ENCODE data around the gene FERMT2.
"Not testable (repeated sequence)": the region's sequence is repeated elsewhere in the genome, so short reads cannot be mapped to it uniquely, and the experiment has no call there.

Gene FERMT2

GRCh38 chr14:52939427-52939826, 11.4 kb downstream of the FERMT2 start:
- no peak for DNase-seq (ENCODE audit: low spot score)

GRCh38 chr14:52937869-52938268, 13.0 kb downstream of the FERMT2 start:
- no peak for DNase-seq (ENCODE audit: low spot score)

GRCh38 chr14:52937306-52937705, 13.5 kb downstream of the FERMT2 start:
- DNase-seq (ENCODE audit: low spot score), result no peak

GRCh38 chr14:52936437-52936836, 14.4 kb downstream of the FERMT2 start:
- DNase-seq (ENCODE audit: low spot score), result no peak

DNA sequence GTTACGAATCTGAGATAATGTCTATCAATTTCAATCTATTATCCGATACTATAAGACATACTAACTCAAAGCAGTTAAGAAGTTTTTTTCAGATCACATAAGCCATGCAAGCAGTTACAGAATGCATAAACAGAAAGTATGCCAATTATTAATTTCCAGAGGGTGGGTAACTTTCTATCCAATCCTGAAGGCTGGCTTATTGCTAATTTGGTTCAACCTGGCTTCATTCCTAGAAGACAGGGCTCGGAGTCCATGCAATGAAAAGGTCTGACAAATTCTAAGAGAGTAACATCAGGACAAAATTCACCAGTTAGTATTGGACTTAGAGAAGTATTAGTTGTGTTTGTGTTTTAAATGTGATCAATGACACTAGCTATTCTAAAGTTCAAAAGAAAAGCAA, 15.0 kb downstream of the FERMT2 start:
- DNase-seq (ENCODE audit: low spot score), result no peak

DNA sequence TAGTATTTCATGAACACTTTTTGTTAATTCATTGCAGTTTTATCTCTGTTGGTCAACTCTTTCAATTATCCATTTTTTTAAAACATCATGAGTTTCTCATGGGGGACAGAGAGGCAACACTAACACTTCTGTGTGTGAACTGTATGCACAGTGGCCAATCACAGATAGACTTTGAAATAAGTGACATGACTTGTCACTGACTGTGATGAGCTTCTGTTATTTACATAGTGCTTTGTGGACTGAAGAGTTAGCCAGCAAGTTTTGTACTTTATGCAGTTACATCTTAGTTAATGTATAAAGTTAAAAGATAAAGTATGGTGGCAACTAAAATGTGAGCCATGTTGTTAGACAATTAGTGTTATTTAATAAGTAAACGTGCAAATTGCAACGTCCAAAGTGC, 16.1 kb downstream of the FERMT2 start:
- DNase-seq (ENCODE audit: low spot score), result no peak

DNA sequence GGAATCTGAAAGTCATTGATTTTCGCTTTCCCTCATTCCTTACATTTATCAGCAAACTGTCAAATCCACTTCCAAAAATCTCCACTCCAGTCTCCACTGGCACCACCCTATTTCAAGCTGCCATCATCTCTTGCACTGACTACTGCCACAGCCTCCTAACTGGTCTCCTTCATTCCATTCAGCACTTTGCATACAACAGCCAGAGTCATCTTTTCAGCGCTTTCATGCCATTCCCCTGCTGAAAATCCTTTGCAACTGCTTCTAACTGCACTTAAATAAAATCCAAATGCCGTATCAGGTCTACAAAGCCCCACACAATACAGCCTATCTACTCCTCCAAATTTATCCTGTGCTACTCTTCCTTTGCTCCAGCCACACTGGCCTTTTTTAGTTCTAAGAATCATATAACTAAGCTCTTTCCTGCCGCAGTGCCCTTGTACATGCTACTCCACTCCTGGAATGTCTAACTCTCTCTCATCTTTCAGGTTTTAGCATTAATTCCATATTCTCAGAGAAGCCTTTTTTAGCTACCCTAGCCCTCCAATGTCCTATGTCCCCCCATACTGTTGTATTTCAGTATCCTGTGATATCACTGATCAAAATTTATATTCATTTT, 21.6 kb downstream of the FERMT2 start:
- DNase-seq (ENCODE audit: low spot score), result no peak

DNA sequence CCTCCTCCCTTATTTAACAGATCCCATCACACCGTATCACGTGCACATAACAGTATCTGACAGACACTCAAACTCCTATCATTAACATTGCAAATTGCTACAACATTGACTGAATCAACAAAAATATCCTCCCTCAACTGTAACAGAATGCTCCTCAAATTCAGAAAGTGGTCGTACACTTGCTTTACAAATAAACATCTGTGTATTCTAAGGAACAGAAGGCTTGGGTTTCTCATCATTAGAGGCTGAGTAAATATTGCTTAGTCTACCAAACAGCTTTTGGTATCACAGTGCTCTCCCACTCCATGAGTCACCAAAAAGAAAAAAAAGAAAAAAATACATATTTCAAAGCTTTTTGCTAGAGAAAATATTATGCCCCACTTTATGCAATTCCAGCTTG, 23.9 kb downstream of the FERMT2 start:
- DNase-seq (ENCODE audit: low spot score), result no peak

DNA sequence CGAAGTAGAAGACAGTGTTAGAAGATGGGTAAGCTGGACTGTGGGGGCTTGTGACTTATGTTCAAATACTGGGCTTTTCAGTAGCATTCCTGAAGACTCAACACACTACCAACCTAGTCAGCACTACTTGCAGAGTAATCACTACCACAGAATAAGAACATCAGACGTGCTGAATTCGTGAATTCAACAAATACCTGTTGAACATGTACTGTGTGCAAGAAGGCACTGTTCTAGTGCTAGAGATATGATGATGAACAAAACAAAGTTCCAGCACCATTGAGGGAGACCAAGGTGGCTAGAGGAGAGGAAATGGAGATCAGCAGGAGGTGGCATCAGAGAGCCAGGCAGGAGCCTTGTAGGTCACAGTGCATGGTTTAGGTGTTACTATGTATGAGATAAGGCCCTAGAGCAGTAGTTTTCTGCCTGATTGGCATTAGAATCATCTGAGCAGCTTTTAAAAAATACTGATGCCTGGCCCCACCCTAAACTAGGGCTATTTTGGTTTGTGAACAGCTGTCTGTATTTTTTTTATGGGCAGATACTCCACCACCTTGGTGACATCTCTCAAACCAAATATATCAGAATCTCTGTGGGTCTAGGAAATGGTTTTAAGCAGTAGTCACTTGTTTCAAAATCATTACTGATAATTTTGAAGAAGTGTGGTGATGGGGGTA, 26.8 kb downstream of the FERMT2 start:
- no peak for DNase-seq (ENCODE audit: low spot score)

GRCh38 chr14:52922656-52923055, 28.2 kb downstream of the FERMT2 start:
- no peak for DNase-seq (ENCODE audit: low spot score)

GRCh38 chr14:52922059-52922458, 28.8 kb downstream of the FERMT2 start:
- no peak for DNase-seq (ENCODE audit: low spot score)

DNA sequence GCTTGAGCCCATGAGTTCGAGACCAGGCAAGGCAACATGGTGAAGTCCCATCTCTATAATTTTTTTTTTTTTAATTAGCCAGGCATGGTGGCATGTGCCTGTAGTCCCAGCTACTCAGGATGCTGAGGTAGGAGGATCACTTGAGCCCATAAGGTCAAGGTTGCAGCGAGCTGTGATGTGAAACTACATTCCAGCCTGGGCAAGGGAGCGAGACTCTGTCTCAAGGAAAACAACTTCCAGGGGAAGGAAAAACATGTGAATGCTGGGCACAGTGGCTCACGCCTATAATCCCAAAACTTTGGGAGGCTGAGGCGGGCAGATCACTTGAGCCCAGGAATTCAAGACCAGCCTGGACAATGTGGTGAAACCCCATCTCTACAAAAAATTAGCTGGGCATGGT, 30.4 kb downstream of the FERMT2 start:
- DNase-seq (ENCODE audit: low spot score), result not testable (repeated sequence)

GRCh38 chr14:52919971-52920370, 30.9 kb downstream of the FERMT2 start:
- no peak for DNase-seq (ENCODE audit: low spot score)

DNA sequence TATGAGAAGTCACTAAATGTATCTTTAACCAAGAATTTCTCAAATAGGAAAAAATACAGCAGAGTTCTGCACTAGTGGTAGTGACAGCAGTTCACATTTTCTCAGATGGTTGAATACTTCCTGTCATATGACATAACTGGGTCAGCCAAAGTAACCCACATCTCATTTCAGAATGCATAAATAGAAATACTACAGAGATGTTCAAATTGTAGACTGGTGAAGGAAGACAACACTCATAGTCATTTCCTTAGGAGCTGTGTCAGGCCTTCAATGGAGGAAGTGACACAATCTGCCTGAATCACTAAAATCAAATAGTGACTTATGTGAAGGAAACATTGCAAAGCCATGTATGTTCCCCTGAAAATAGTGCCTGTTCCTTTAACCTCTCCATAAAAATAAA, 32.4 kb downstream of the FERMT2 start:
- peak; percentile 59 for DNase-seq (ENCODE audit: low spot score)

DNA sequence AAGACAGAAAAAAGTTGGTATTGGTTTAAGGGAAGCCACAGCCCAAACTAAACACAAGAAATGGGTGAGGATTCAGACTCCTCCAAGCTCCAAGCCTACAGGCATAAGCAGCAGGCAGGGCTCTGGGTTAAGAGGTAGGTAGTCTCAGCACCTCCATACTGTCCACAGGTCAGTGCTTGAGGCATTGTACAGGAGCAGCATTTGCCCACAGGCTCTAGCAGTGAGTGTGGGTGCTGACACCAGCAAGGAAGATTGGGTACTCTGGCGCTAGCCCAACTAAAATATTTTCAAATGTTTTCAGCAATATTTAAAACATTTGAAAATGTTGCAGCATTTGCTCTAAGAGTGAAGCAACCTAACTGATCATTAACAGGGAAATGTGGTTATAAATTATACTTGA, 33.1 kb downstream of the FERMT2 start:
- DNase-seq (ENCODE audit: low spot score), result no peak

DNA sequence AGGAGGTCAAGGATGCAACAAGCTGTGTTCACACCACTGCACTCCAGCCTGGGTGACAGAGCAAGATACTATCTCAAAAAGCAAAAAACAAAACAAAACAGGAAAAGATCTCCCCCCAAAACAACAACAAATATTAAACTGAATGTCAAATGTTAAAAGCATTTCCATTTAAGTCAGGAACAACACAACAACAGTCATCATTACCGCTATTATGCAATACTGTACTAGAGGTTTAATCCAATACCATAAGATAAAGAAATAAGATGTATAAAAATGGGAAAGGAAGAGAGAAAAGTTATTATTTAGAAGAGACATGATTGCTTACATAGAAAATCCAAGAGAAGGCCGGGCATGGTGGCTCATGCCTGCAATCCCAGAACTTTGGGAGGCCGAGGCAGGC, 36.6 kb downstream of the FERMT2 start:
- no peak for DNase-seq (ENCODE audit: low spot score)

GRCh38 chr14:52913271-52913670, 37.6 kb downstream of the FERMT2 start:
- no peak for DNase-seq (ENCODE audit: low spot score)

DNA sequence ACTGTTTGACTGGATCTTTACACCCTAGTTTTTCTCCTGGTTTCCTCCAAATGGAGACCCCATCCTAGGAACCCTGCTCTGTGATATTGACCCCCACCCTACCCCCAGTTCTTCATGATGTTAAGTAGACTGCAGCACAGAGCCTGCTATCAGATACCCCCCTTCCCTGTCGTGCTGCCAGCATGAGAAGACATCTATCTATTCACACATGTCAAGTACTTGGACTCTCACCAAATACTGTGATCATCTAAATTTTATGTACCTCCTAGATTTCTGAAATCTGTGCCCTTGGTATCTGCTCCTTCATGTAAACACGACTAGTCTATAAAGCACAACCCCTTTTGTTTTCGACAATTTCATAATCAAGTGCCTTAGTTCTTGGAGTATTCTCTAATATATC, 38.9 kb downstream of the FERMT2 start:
- no peak for DNase-seq (ENCODE audit: low spot score)

- DNase-seq (ENCODE audit: low spot score), result no peak
Observed at GRCh38 chr14:52910572-52910971, 40.3 kb downstream of the FERMT2 start.

DNA sequence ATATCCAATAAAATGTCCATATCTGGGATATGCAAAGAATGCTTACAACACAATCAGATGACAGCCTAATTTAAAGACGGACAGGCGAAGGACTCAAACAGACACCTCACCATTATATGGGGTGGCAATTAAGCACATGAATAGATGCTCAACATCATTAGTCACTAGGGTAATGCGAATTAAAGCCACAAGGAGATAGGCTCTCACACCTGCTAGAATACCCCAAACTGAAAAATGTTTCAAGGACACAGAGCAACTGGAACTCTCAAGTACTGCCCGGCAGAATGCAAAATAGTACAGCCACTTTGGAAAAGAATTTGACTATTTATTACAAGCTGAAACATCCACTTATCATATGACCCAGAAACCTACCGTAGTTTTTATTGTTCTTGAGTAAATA, 42.9 kb downstream of the FERMT2 start:
- no peak for DNase-seq (ENCODE audit: low spot score)

DNA sequence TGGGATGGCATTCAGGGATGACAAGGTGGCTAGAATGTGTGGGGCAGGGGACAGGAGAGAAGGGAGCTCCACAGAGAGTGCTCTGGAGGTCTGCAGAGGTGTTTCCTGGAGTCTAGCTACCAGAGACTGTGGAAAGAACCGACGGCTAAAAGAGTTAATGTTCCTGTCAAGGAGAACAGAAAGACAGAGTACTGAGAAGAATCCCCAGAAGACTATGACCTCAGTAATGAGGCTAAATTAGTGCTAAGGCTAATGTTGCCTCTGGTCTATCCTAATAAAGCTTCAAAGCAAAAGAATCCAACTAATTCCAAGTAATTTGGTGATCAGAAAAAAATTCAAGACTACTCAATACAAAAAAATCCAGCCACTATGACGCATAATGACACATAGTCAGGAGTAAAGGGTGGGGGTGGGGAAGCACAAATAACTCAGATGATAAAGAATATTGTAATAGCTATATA, 44.7 kb downstream of the FERMT2 start:
- DNase-seq (ENCODE audit: low spot score), result no peak

DNA sequence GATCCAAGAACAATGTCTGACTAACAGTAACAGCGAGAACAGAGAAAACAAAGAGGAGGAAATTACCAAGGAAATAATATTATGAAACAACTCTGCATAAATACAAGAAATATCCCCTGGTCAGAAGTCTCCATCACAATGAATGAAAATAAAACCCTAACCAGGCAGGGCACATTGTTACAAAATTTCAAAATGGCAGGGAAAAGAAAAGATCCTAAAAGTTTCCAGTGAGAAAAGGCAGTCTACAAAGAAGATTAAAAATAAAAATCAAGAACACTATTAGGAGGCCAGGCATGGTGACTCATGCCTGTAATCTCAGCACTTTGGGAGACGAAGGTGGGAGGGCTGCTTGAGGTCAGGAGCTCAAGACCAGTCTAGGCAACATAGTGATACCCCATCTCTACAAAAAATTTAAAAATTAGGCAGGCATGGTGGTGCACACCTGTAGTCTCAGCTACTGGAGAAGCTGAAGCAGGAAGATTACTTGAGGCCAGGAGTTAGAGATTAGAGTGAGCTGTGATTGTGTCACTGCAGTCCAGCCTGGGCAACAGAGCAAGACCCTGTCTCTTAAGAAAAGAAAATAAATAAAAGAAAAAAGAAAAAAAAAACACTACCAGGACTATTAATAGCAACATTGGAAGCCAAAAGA, 47.8 kb downstream of the FERMT2 start:
- DNase-seq (ENCODE audit: low spot score), result no peak

DNA sequence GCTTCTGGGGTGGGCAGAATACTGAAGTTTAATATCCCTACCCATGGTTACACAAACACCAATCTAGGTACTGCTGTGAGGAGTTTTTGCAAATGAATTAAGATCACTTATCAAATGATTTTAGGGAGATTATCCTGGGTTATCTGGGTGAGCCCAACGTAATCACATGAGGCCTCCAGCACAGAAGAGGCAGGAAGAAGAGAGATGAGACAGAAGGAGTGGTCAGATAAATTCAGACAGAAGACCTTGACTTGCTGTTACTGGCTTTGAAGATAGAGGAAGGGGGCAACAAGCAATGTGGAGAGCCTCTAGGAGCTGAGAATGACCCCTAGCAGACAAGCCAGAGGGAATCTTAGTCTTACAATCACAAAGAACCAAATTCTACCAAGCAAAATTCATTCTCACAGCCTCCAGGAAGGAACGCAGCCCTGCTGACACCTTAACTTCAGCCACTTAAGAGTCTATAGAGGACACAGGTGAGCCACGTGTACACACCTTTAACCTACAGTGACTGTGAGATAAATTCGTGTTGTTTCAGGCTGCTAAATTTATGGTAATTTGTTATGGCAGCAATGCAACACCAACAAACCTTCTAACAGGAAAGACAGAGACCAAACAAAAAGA, 49.4 kb downstream of the FERMT2 start:
- DNase-seq (ENCODE audit: low spot score), result no peak

Measured in cerebellar cortex (tissue), 1 donor.